Psoas muscle (tissue), 8 donors: ENCODE data around the gene KCNJ4. TPM values are rescaled to one million over a fixed set of nuclear protein-coding genes. Genes with fewer than 3 reads are reported as not detected.
"Not testable (repeated sequence)": the region's sequence is repeated elsewhere in the genome, so short reads cannot be mapped to it uniquely, and the experiment has no call there.

Experiments used
- ATAC-seq, 4 donors: fragments of 200-7000 bp; cut with Tn5 transposase; one replicate each; pipeline ENCODE4 v1.9.1; 2020; ENCODE audit warnings: moderate library complexity in 3 of 4, mild to moderate bottlenecking in 2 of 4
- DNase-seq, 2 donors: peaks; one replicate each; pipeline ENCODE4 v3.0.0-alpha.2; 2020
- H3K27ac ChIP-seq: fragments of 200-600 bp; one replicate; pipeline ENCODE4 v1.8.0; 2022
- H3K27me3 ChIP-seq, 3 donors: fragments of 200-600 bp in 1 of 3; one replicate each; pipeline versions ENCODE4 v1.6.1 to v1.8.0; 2013 to 2022; ENCODE audit warnings: low read length in 2 of 3, mild to moderate bottlenecking in 2 of 3, moderate library complexity in 1 of 3; ENCODE audit not compliant: insufficient read depth in 3 of 3
- H3K36me3 ChIP-seq, 2 donors: fragments of 200-600 bp in 1 of 2; one replicate each; pipeline versions ENCODE4 v1.6.1 to v1.8.0; 2013 to 2022; ENCODE audit warnings: low read depth in 1 of 2, mild to moderate bottlenecking in 1 of 2, moderate library complexity in 1 of 2; ENCODE audit not compliant: insufficient read depth in 1 of 2
- H3K4me1 ChIP-seq: fragments of 200-600 bp; one replicate; pipeline ENCODE4 v1.8.0; 2022
- H3K4me3 ChIP-seq: fragments of 200-600 bp; one replicate; pipeline ENCODE4 v1.8.0; 2022; ENCODE audit warnings: mild to moderate bottlenecking
- H3K9me3 ChIP-seq: fragments of 200-600 bp; one replicate; pipeline ENCODE4 v1.8.0; 2022
- CTCF ChIP-seq: fragments of 200-600 bp; IDR thresholded peaks from one replicate; pipeline ENCODE4 v1.8.0; 2022; ENCODE audit warnings: antibody characterized with exemption
- WGBS, 3 donors: extraction: QIAGEN DNeasy Blood & Tissue Kit; methylation state at CpG; one replicate each; pipeline versions ENCODE4 v1.1.6 to v1.1.7; 2013; 5-methylcytosine and 5-hydroxymethylcytosine counted together
- intact Hi-C, 2 donors: fragments of 100-400 bp; cut with DNase I; formaldehyde crosslinking; loops; one replicate each; pipeline versions ENCODE4 v1.11.0 to v1.14.2; 2022
- polyA plus RNA-seq, 3 donors: library from polyadenylated mRNA; stranded (reverse); fragments of 200-250 nt; gene quantifications; one replicate each; pipeline ENCODE4 v1.2.3, GENCODE V29; 2013
- total RNA-seq, 4 donors: library from RNA; stranded (reverse); fragmentation: NEBNext Ultra II Directional in 2 of 4; extraction: Animal tissue kit (Norgen Biotek cat#: 25700) in 2 of 4; gene quantifications; one replicate each; pipeline versions ENCODE4 v1.2.1 to v1.2.4, GENCODE V29; 2021 to 2023
- donor health status: healthy with polysubstance abuse.
- donor health status: DM: no; HTN: no; CAD: no; lungs with moderate emphysema.
- donor health status: Bipolar disorder and iron deficiency.
- donor health status: healthy.
- donor health status: DM: yes; HTN: yes; CAD: no.
- donor health status: DM: no; HTN: no; CAD: no.
- donor health status: DM: no; HTN: no; CAD: no.
- donor health status: DM: yes; HTN: yes; CAD: no.

Gene KCNJ4
- total and polyA plus RNA-seq, 7 donors = 0.01 TPM; not detected in 6

- H3K36me3 ChIP-seq, ATAC-seq, intact Hi-C loops, H3K9me3 ChIP-seq, H3K27me3 ChIP-seq, H3K4me3 ChIP-seq, DNase-seq: not testable (repeated sequence)
- WGBS, 3 donors = 58 to 68% (median 58%) methylated on average over 5 to 6 of the region's 6 CpGs
- Histone ChIP-seq H3K27ac (peak overlapping the region; percentile 30), H3K4me1 (peaks cover 27% of the 10 kb centered on the region)
These were observed 66.2 kb downstream of the KCNJ4 start for GRCh38 chr22:38388506-38389427.

- H3K27me3 ChIP-seq, DNase-seq, intact Hi-C loops, H3K9me3 ChIP-seq, H3K36me3 ChIP-seq, ATAC-seq: not testable (repeated sequence)
- Histone ChIP-seq H3K4me1 (peaks cover 38% of the 10 kb centered on the region), H3K4me3 (peak overlapping the region; percentile 51), H3K27ac (peak overlapping the region; percentile 30)
- WGBS, 3 donors = 14 to 23% (median 17%) methylated on average over 5 of the region's 5 CpGs
These were observed 68.1 kb downstream of the KCNJ4 start for GRCh38 chr22:38386918-38387317.

DNA sequence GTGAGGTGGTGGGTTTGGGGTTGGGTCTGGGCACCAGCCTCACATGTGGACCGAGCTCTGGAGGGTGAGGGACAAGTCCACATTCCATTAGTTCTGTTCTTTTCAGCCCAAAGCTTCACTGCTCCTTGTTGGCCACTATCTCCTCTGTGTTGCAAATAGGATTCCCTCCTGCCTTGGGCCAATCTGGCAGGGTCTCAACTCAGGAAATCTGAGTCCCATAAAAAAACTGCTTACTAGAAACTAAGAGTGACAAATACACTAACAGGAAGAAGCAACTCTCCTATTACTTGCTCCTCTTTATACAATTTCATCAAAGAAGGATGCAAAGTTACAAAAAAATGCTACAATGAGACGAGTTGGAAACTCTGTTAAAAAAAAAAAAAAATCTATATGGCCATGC lies 71.6 kb downstream of the KCNJ4 start:
- H3K27ac ChIP-seq = no peak overlapping the region
- H3K4me1 ChIP-seq = peaks cover 30% of the 10 kb centered on the region
- 54 to 58% (median 55%) methylated on average over 2 of the region's 2 CpGs for WGBS, 3 donors
- no peak for TF ChIP-seq CTCF
- H3K9me3 ChIP-seq = no peaks in the 10 kb centered on the region
- H3K27me3 ChIP-seq = no peaks in the 10 kb centered on the region
- ATAC-seq (peak in 3 of 4 donors; percentile 70 to 73 (median 70)), DNase-seq (no peak)
- intact Hi-C loops = no loop called here
- H3K36me3 ChIP-seq = peaks cover 0 to 24% of the 10 kb centered on the region in 2 donors
- no peak overlapping the region for H3K4me3 ChIP-seq

DNA sequence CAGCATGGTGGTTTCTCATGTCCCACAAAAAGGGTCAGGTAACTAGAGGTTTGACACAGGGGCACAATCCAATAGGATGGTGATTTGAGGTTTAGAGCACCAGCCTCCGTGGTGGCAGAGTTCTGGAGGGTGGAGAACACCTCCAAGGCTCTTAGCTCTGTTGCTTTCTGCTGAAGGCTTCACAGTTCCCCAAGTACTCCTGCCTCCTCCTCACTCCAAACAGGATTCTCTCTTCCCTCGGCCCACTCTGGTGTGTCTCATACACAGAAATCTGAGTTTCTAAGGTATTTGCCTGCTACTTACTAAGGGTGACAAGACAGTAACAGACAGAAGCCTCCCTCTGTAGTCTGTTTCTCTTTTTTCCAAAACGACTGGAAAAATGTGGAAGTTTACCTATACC lies 73.6 kb downstream of the KCNJ4 start:
- ATAC-seq, intact Hi-C loops, DNase-seq, H3K9me3 ChIP-seq, H3K4me3 ChIP-seq, H3K27me3 ChIP-seq, H3K27ac ChIP-seq: not testable (repeated sequence)
- Histone ChIP-seq H3K4me1 (peaks cover 17% of the 10 kb centered on the region), H3K36me3 (peaks cover 0 to 39% of the 10 kb centered on the region in 2 donors)
- WGBS, 3 donors = 76 to 79% (median 78%) methylated on average over 3 of the region's 3 CpGs

Other genes with a start within 250 kb of the KCNJ4 start
- gene TMEM184B, start 182.2 kb downstream of the KCNJ4 start, total RNA-seq = 10 to 100 TPM; 23.2 to 40.3 (median 30.3) TPM
- 10 to 100 TPM; 13.6 to 28.2 (median 24.8) TPM for gene TMEM184B, start 182.2 kb downstream of the KCNJ4 start, polyA plus RNA-seq
- gene CSNK1E, start 137.8 kb downstream of the KCNJ4 start, total RNA-seq = 10 to 100 TPM; 41.4 to 61.8 (median 49.0) TPM
- gene CSNK1E, start 137.8 kb downstream of the KCNJ4 start, polyA plus RNA-seq = 100 to 1,000 TPM in 1 of 3 donors, 10 to 100 TPM in 2; 33.4 to 193 (median 63.6) TPM
- gene KDELR3, start 12.9 kb upstream of the KCNJ4 start, total RNA-seq = 1 to 10 TPM in 2 of 4 donors, under 1 TPM in 2; 0.80 to 1.9 (median 1.2) TPM
- 1 to 10 TPM in 1 of 3 donors, under 1 TPM in 2; 0.53 to 1.1 (median 0.75) TPM for gene KDELR3, start 12.9 kb upstream of the KCNJ4 start, polyA plus RNA-seq
- gene DDX17, start 51.1 kb upstream of the KCNJ4 start, total RNA-seq = 100 to 1,000 TPM; 127 to 173 (median 150) TPM
- 10 to 100 TPM; 41.4 to 87.7 (median 49.5) TPM for gene DDX17, start 51.1 kb upstream of the KCNJ4 start, polyA plus RNA-seq
- gene DMC1, start 115.0 kb upstream of the KCNJ4 start, total RNA-seq = under 1 TPM; 0.22 to 0.54 (median 0.43) TPM
- gene DMC1, start 115.0 kb upstream of the KCNJ4 start, polyA plus RNA-seq = under 1 TPM; 0.09 to 0.91 (median 0.12) TPM
- under 1 TPM; 0.05 to 0.34 (median 0.24) TPM for gene FAM227A, start 201.2 kb upstream of the KCNJ4 start, total RNA-seq
- under 1 TPM; 0.03 to 0.32 (median 0.05) TPM for gene FAM227A, start 201.2 kb upstream of the KCNJ4 start, polyA plus RNA-seq
- gene CBY1, start 201.4 kb upstream of the KCNJ4 start, total RNA-seq = 10 to 100 TPM; 15.4 to 22.9 (median 16.5) TPM
- gene CBY1, start 201.4 kb upstream of the KCNJ4 start, polyA plus RNA-seq = 10 to 100 TPM; 22.8 to 39.5 (median 24.5) TPM
- gene TOMM22, start 226.8 kb upstream of the KCNJ4 start, total RNA-seq = 10 to 100 TPM; 56.9 to 80.7 (median 64.5) TPM
- 100 to 1,000 TPM in 1 of 3 donors, 10 to 100 TPM in 2; 39.5 to 125 (median 74.7) TPM for gene TOMM22, start 226.8 kb upstream of the KCNJ4 start, polyA plus RNA-seq
- 10 to 100 TPM; 16.7 to 27.6 (median 24.4) TPM for gene JOSD1, start 245.7 kb upstream of the KCNJ4 start, total RNA-seq
- 10 to 100 TPM; 14.3 to 58.5 (median 37.5) TPM for gene JOSD1, start 245.7 kb upstream of the KCNJ4 start, polyA plus RNA-seq